Peyer's patch (tissue), 4 donors: ENCODE results near the gene RNF220. TPM values are rescaled to one million over a fixed set of nuclear protein-coding genes. Genes with fewer than 3 reads are reported as not detected.

Source experiments
- DNase-seq, 3 donors: peaks; one replicate each; pipeline ENCODE4 v3.0.0-alpha.2; 2017 to 2019
- H3K27ac ChIP-seq, 4 donors: fragments of 200-600 bp; sonication (generic); one replicate each; pipeline ENCODE4 v1.5.1; 2016 to 2019
- H3K27me3 ChIP-seq, 2 donors: fragments of 200-600 bp; sonication (generic); one replicate each; pipeline ENCODE4 v1.5.1; 2019
- H3K36me3 ChIP-seq, 3 donors: fragments of 200-600 bp; sonication (generic); one replicate each; pipeline ENCODE4 v1.5.1; 2016 to 2019
- H3K4me1 ChIP-seq, 4 donors: fragments of 200-600 bp; sonication (generic); one replicate each; pipeline ENCODE4 v1.5.1; 2016 to 2019
- H3K4me3 ChIP-seq, 4 donors: fragments of 200-600 bp; sonication (generic); 1 replicate in 3 of 4; 2 replicates in 1 of 4; pipeline ENCODE4 v1.5.1; 2016 to 2019; ENCODE audit warnings: mild to moderate bottlenecking in 1 of 4
- H3K9me3 ChIP-seq, 4 donors: fragments of 200-600 bp; sonication (generic); one replicate each; pipeline ENCODE4 v1.5.1; 2016 to 2019; ENCODE audit warnings: mild to moderate bottlenecking in 1 of 4
- CTCF ChIP-seq, 6 experiments: fragments of 450-650 bp in 4 of 6; fragments of 200-600 bp in 2 of 6; sonication (generic) in 1 of 6; IDR thresholded peaks; one replicate each; pipeline ENCODE4 v1.5.1; 2017 to 2019; ENCODE audit warnings: antibody characterized with exemption in 6 of 6, mild to moderate bottlenecking in 3 of 6, moderate library complexity in 1 of 6
- POLR2A ChIP-seq, 2 donors: fragments of 450-650 bp; IDR thresholded peaks; one replicate each; pipeline ENCODE4 v1.5.1; 2017; ENCODE audit warnings: antibody characterized with exemption in 2 of 2, mild to moderate bottlenecking in 2 of 2, moderate library complexity in 2 of 2
- total RNA-seq, 4 donors: library from RNA; depleted of rRNA; stranded (reverse); fragments of >200 nt; gene quantifications; one replicate each; pipeline ENCODE4 v1.1.0, GENCODE V29; 2016

Gene RNF220
- total RNA-seq, 4 donors from 2014 or later: 107 to 152 (median 114) TPM

GRCh38 chr1:44655609-44656008 is 250.6 kb downstream of the RNF220 start:
- Histone ChIP-seq H3K4me3 (no peak overlapping the region), H3K4me1 (peaks cover 0 to 26% (median 2%) of the 10 kb centered on the region in 4 donors), H3K27me3 (no peaks in the 10 kb centered on the region), H3K9me3 (no peaks in the 10 kb centered on the region), H3K27ac (no peak overlapping the region), H3K36me3 (peaks cover 0 to 23% (median 0%) of the 10 kb centered on the region in 3 donors)
- peak in 2 of 3 donors; percentile 19 to 60 for DNase-seq
- TF ChIP-seq POLR2A (IDR thresholded peaks at IDR 0.05) (no peak), CTCF (IDR thresholded peaks at IDR 0.05) (peak in 5 of 6 experiments; percentile 39 to 64 (median 61))

- Histone ChIP-seq H3K27me3 (no peaks in the 10 kb centered on the region), H3K27ac (no peak overlapping the region), H3K4me1 (peaks cover 0 to 31% (median 3%) of the 10 kb centered on the region in 4 donors), H3K36me3 (peaks cover 0 to 10% (median 0%) of the 10 kb centered on the region in 3 donors), H3K9me3 (no peaks in the 10 kb centered on the region), H3K4me3 (no peak overlapping the region)
- no peak for TF ChIP-seq CTCF (IDR thresholded peaks at IDR 0.05)
- no peak for TF ChIP-seq POLR2A (IDR thresholded peaks at IDR 0.05)
- DNase-seq: no peak
These were observed 254.5 kb downstream of the RNF220 start for GRCh38 chr1:44659566-44659965.

- no peaks in the 10 kb centered on the region for H3K27me3 ChIP-seq
These were observed 255.1 kb downstream of the RNF220 start for GRCh38 chr1:44660176-44660575.

GRCh38 chr1:44661781-44662682 is 257.0 kb downstream of the RNF220 start:
- DNase-seq: no peak
- Histone ChIP-seq H3K27me3 (no peaks in the 10 kb centered on the region), H3K27ac (peak overlapping the region in 2 of 4 donors; percentile 20 to 84), H3K36me3 (no peaks in the 10 kb centered on the region), H3K4me1 (peaks cover 0 to 31% (median 6%) of the 10 kb centered on the region in 4 donors), H3K4me3 (no peak overlapping the region), H3K9me3 (no peaks in the 10 kb centered on the region)
- TF ChIP-seq POLR2A (IDR thresholded peaks at IDR 0.05) (no peak), CTCF (IDR thresholded peaks at IDR 0.05) (peak in 1 of 6 experiments; percentile 5)

More at GRCh38 chr1:44660176-44660575, 255.1 kb downstream of the RNF220 start:
- H3K9me3 ChIP-seq: no peaks in the 10 kb centered on the region
- no peak overlapping the region for H3K4me3 ChIP-seq
- TF ChIP-seq CTCF (IDR thresholded peaks at IDR 0.05) (no peak), POLR2A (IDR thresholded peaks at IDR 0.05) (no peak)
- peaks cover 0 to 31% (median 6%) of the 10 kb centered on the region in 4 donors for H3K4me1 ChIP-seq
- H3K27ac ChIP-seq: no peak overlapping the region
- DNase-seq: peak in 1 of 3 donors; percentile 70
- peaks cover 0 to 4% (median 0%) of the 10 kb centered on the region in 3 donors for H3K36me3 ChIP-seq

GRCh38 chr1:44662683-44663030 is 257.6 kb downstream of the RNF220 start:
- peak overlapping the region in 1 of 4 donors; percentile 84 for H3K27ac ChIP-seq
- no peaks in the 10 kb centered on the region for H3K36me3 ChIP-seq
- no peak overlapping the region for H3K4me3 ChIP-seq
- TF ChIP-seq CTCF (IDR thresholded peaks at IDR 0.05) (no peak), POLR2A (IDR thresholded peaks at IDR 0.05) (no peak)
- no peaks in the 10 kb centered on the region for H3K9me3 ChIP-seq
- no peak for DNase-seq
- H3K4me1 ChIP-seq: peaks cover 0 to 31% (median 6%) of the 10 kb centered on the region in 4 donors
- H3K27me3 ChIP-seq: no peaks in the 10 kb centered on the region
